Measurements from ENCODE around the gene GPHN.

Gene GPHN

DNA sequence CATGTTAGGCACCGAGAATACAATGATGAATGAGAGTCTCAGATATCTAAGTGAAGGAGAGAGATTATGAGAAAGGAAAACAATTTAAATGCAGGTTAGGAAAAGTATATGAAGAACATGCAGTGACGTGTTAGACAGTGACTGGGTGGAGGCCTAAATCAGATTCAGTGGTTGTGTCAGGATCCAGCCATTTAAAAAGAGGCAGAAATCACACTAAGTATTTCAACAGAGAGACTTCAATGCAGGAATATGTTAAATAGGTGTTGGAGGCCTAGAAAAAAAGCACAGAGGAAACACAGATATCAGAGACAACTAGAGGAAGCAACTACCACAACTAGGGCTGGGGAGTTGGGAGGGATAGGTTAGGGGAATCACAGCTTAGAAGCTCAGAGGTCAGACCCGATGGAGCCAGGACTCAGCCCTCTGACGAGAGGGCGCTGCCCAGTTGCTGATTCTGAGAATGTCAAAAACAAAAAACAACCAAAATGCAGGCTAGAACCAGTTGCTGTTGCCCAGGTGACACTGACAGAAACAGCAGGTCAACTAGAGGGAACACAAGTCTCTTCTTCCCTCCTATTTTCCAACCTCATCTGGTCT is 678.3 kb downstream of the GPHN start:
- H3K9ac ChIP-seq (ENCODE audit: low read length in 2 of 2) = no peak overlapping the region
- no peak overlapping the region for H3K27ac ChIP-seq (ENCODE audit: low read length)
- no peak overlapping the region for H3K4me3 ChIP-seq (ENCODE audit: low read length in 2 of 2)
- H3K27me3 ChIP-seq (ENCODE audit: control insufficient read depth in 1 of 2, insufficient read depth in 2 of 2, low read length in 2 of 2) = no peaks in the 10 kb centered on the region
- H3K4me1 ChIP-seq (ENCODE audit: control insufficient read depth, insufficient read depth, low read length) = no peaks in the 10 kb centered on the region
- H3K9me3 ChIP-seq (ENCODE audit: control insufficient read depth in 2 of 2, low read length in 2 of 2) = no peaks in the 10 kb centered on the region
- no peaks in the 10 kb centered on the region for H3K36me3 ChIP-seq (ENCODE audit: control insufficient read depth in 2 of 2, insufficient read depth in 2 of 2, low read length in 2 of 2)

DNA sequence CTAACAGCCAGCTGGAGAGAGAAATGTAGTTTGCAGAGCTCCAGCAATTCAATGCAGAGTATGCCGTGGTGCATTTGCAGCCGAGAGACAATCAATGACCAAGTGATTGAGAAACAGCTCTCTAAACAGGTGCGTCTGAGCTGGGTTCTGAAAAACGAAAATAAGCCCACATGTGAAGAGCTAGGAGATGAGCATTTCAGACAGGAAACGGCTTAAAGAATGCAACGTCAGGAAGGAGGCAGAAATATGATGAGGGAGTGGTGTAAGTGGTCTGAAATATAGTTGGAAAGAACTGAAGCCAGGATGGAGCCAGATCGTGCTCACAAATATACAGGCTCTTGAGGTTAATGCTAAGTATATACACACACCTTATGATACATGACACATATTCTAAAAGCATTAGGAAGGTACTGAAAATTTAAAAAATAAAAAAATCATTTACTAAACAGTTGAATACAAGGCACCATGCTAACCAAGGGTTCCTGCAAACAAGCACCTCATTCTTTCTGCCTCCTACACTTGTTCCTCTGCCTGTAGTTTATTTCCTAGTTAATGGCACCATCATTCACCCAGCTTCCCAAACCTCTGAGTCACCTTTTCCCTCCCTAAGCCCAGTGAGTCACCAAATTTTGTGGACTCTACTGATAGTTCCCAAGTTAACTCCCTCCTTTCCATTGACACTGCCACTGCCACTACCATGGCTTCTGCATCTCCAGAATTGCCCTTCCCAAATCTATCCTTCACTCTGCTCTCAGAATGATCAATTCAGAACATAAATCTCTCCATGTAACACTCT is 679.0 kb downstream of the GPHN start:
- no peak overlapping the region for H3K4me3 ChIP-seq (ENCODE audit: low read length in 2 of 2)
- H3K36me3 ChIP-seq (ENCODE audit: control insufficient read depth in 2 of 2, insufficient read depth in 2 of 2, low read length in 2 of 2) = no peaks in the 10 kb centered on the region
- no peaks in the 10 kb centered on the region for H3K9me3 ChIP-seq (ENCODE audit: control insufficient read depth in 2 of 2, low read length in 2 of 2)
- no peak overlapping the region for H3K27ac ChIP-seq (ENCODE audit: low read length)
- no peak overlapping the region for H3K9ac ChIP-seq (ENCODE audit: low read length in 2 of 2)
- no peaks in the 10 kb centered on the region for H3K27me3 ChIP-seq (ENCODE audit: control insufficient read depth in 1 of 2, insufficient read depth in 2 of 2, low read length in 2 of 2)
- H3K4me1 ChIP-seq (ENCODE audit: control insufficient read depth, insufficient read depth, low read length) = no peaks in the 10 kb centered on the region

DNA sequence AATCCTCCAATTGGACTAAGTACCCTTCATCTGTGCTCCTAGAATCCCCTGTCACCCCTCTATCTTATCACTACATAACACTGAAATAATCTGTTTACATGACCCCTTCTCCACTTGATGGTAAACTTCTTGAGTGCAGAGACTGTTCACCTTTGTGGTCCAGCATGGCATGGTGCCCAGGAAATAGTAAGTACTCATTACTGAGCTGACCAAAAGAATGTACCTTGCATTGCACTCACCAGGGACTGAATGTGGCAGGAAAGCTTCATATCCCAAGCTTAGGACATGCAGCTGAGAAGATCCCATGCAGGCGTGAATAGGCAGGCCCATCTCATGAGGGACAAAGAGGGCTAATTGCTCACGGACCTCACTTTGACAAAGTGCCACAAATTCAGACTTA is 679.9 kb downstream of the GPHN start:
- Histone ChIP-seq H3K4me1 (ENCODE audit: control insufficient read depth, insufficient read depth, low read length) (no peaks in the 10 kb centered on the region), H3K27ac (ENCODE audit: low read length) (no peak overlapping the region), H3K27me3 (ENCODE audit: control insufficient read depth in 1 of 2, insufficient read depth in 2 of 2, low read length in 2 of 2) (no peaks in the 10 kb centered on the region), H3K9me3 (ENCODE audit: control insufficient read depth in 2 of 2, low read length in 2 of 2) (no peaks in the 10 kb centered on the region), H3K9ac (ENCODE audit: low read length in 2 of 2) (no peak overlapping the region), H3K4me3 (ENCODE audit: low read length in 2 of 2) (no peak overlapping the region), H3K36me3 (ENCODE audit: control insufficient read depth in 2 of 2, insufficient read depth in 2 of 2, low read length in 2 of 2) (no peaks in the 10 kb centered on the region)

DNA sequence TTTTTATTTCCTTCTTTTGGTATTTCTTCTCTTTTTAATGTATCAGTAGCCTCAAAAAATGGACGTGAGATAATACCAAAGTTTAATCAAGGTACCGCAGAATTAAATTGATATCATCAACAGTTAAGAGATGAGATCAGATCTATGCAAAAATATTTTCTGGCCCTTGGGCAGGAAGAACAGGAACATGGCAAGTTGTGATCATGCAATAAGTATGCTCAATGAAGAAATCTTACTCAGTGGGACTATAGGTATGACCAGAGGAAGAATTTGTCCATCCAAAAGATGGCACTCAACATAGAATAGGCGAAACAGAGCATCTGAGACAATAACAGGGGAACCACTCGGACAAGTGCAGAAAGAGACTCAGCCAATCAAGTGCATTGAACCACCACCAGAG is 680.4 kb downstream of the GPHN start:
- Histone ChIP-seq H3K4me3 (ENCODE audit: low read length in 2 of 2) (no peak overlapping the region), H3K36me3 (ENCODE audit: control insufficient read depth in 2 of 2, insufficient read depth in 2 of 2, low read length in 2 of 2) (no peaks in the 10 kb centered on the region), H3K4me1 (ENCODE audit: control insufficient read depth, insufficient read depth, low read length) (no peaks in the 10 kb centered on the region), H3K9ac (ENCODE audit: low read length in 2 of 2) (no peak overlapping the region), H3K27ac (ENCODE audit: low read length) (no peak overlapping the region), H3K9me3 (ENCODE audit: control insufficient read depth in 2 of 2, low read length in 2 of 2) (no peaks in the 10 kb centered on the region), H3K27me3 (ENCODE audit: control insufficient read depth in 1 of 2, insufficient read depth in 2 of 2, low read length in 2 of 2) (no peaks in the 10 kb centered on the region)

DNA sequence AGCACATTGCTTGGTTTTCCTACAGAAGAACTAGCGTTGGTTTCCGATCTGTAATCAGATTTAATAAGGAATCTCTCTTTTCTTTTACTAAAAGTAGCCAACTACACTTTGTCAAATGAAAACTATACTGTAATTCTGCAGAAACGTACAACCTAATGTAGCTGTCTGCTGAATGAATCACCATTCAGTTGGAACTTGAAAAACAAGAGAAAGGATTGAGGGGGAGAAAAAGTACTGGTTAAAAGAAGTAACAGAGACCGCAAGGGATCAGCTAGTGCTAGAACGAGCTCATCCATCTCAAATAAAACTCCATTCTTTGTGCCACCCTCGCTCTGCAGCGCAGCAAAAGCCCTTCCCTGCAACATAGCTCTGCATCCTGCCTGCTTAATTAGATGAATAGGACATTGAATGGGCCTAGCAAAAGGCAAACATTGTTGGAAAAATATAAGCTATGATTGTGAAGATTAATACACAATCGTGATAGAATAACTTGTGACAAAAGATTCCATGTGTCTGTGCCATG is 683.9 kb downstream of the GPHN start:
- Histone ChIP-seq H3K4me1 (ENCODE audit: control insufficient read depth, insufficient read depth, low read length) (no peaks in the 10 kb centered on the region), H3K9ac (ENCODE audit: low read length in 2 of 2) (no peak overlapping the region), H3K4me3 (ENCODE audit: low read length in 2 of 2) (no peak overlapping the region), H3K27me3 (ENCODE audit: control insufficient read depth in 1 of 2, insufficient read depth in 2 of 2, low read length in 2 of 2) (no peaks in the 10 kb centered on the region), H3K9me3 (ENCODE audit: control insufficient read depth in 2 of 2, low read length in 2 of 2) (no peaks in the 10 kb centered on the region), H3K36me3 (ENCODE audit: control insufficient read depth in 2 of 2, insufficient read depth in 2 of 2, low read length in 2 of 2) (no peaks in the 10 kb centered on the region), H3K27ac (ENCODE audit: low read length) (no peak overlapping the region)

DNA sequence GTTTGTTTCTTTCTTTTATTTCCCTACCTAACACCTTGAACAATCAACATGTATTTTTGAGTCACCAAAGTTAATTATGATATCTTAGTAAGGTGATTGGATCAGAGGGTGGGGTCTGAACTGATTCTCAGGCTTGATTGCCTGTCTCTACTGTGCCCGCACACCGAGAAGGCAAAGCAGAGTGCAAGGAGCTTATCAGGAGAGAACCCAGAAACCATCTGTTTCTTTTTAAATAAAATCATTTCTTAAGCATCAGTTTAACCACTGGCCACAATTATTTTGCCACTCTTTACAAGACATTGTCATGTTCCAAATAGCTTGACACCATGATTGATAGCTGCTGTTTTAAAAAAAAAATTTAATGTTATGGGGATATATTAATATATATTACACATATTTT is 684.4 kb downstream of the GPHN start:
- H3K36me3 ChIP-seq (ENCODE audit: control insufficient read depth in 2 of 2, insufficient read depth in 2 of 2, low read length in 2 of 2) = no peaks in the 10 kb centered on the region
- no peak overlapping the region for H3K27ac ChIP-seq (ENCODE audit: low read length)
- no peaks in the 10 kb centered on the region for H3K27me3 ChIP-seq (ENCODE audit: control insufficient read depth in 1 of 2, insufficient read depth in 2 of 2, low read length in 2 of 2)
- no peaks in the 10 kb centered on the region for H3K4me1 ChIP-seq (ENCODE audit: control insufficient read depth, insufficient read depth, low read length)
- H3K9me3 ChIP-seq (ENCODE audit: control insufficient read depth in 2 of 2, low read length in 2 of 2) = no peaks in the 10 kb centered on the region
- H3K4me3 ChIP-seq (ENCODE audit: low read length in 2 of 2) = no peak overlapping the region
- no peak overlapping the region for H3K9ac ChIP-seq (ENCODE audit: low read length in 2 of 2)

DNA sequence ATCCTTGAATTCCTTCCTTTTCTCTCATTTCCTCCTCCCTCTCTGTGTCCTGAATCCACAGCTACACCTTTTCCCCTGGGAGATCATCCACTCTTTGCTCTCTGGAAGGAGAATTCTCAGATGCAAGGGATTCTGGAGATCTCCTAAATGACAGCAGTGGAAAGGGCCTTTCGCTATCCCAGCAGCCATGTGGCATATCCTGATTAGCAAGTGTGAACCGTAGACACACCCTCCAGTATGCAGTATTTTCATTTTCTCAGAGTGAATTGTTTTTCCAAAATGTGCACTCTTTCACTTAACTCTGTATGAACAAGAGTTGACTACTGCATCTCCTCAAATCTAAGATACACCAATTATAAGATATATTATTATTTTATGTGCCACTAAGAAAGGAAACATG is 687.3 kb downstream of the GPHN start:
- Histone ChIP-seq H3K27ac (ENCODE audit: low read length) (no peak overlapping the region), H3K4me1 (ENCODE audit: control insufficient read depth, insufficient read depth, low read length) (no peaks in the 10 kb centered on the region), H3K9me3 (ENCODE audit: control insufficient read depth in 2 of 2, low read length in 2 of 2) (no peaks in the 10 kb centered on the region), H3K9ac (ENCODE audit: low read length in 2 of 2) (no peak overlapping the region), H3K4me3 (ENCODE audit: low read length in 2 of 2) (no peak overlapping the region), H3K27me3 (ENCODE audit: control insufficient read depth in 1 of 2, insufficient read depth in 2 of 2, low read length in 2 of 2) (no peaks in the 10 kb centered on the region), H3K36me3 (ENCODE audit: control insufficient read depth in 2 of 2, insufficient read depth in 2 of 2, low read length in 2 of 2) (no peaks in the 10 kb centered on the region)

DNA sequence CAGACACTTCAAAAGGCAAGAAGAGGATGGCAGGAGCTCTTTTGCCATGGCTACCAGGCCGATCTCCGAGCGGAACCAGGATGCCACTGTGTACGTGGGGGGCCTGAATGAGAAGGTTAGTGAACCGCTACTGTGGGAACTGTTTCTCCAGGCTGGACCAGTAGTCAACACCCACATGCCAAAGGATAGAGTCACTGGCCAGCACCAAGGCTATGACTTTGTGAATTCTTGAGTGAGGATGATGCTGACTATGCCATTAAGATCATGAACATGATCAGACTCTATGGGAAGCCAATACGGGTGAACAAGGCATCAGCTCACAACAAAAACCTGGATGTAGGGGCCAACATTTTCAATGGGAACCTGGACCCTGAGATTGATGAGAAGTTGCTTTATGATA is 691.1 kb downstream of the GPHN start:
- Histone ChIP-seq H3K9ac (ENCODE audit: low read length in 2 of 2) (no peak overlapping the region), H3K4me1 (ENCODE audit: control insufficient read depth, insufficient read depth, low read length) (no peaks in the 10 kb centered on the region), H3K27me3 (ENCODE audit: control insufficient read depth in 1 of 2, insufficient read depth in 2 of 2, low read length in 2 of 2) (no peaks in the 10 kb centered on the region), H3K9me3 (ENCODE audit: control insufficient read depth in 2 of 2, low read length in 2 of 2) (no peaks in the 10 kb centered on the region), H3K36me3 (ENCODE audit: control insufficient read depth in 2 of 2, insufficient read depth in 2 of 2, low read length in 2 of 2) (no peaks in the 10 kb centered on the region), H3K4me3 (ENCODE audit: low read length in 2 of 2) (no peak overlapping the region), H3K27ac (ENCODE audit: low read length) (no peak overlapping the region)

DNA sequence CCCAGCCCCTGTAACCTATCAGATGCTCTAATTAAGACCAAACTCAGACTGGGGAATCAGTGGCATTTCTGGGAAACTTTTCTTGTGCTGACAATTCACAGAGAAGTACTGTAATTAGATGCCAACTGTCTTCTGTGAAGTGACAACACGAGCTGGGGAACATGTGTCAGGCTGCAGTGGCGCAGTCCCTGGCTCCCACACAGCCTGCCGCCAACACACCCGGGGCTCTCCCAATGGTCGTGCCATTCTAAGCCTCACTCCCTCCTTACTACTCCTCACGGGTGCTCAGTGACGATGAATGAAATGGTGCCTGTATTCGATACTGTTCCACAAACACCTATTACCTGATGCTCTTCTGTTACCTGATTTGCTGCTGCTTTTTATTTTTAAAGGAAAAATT is 699.9 kb downstream of the GPHN start:
- no peaks in the 10 kb centered on the region for H3K4me1 ChIP-seq (ENCODE audit: control insufficient read depth, insufficient read depth, low read length)
- no peaks in the 10 kb centered on the region for H3K27me3 ChIP-seq (ENCODE audit: control insufficient read depth in 1 of 2, insufficient read depth in 2 of 2, low read length in 2 of 2)
- no peaks in the 10 kb centered on the region for H3K9me3 ChIP-seq (ENCODE audit: control insufficient read depth in 2 of 2, low read length in 2 of 2)
- no peak overlapping the region for H3K27ac ChIP-seq (ENCODE audit: low read length)
- no peak overlapping the region for H3K9ac ChIP-seq (ENCODE audit: low read length in 2 of 2)
- H3K36me3 ChIP-seq (ENCODE audit: control insufficient read depth in 2 of 2, insufficient read depth in 2 of 2, low read length in 2 of 2) = no peaks in the 10 kb centered on the region
- H3K4me3 ChIP-seq (ENCODE audit: low read length in 2 of 2) = no peak overlapping the region

DNA sequence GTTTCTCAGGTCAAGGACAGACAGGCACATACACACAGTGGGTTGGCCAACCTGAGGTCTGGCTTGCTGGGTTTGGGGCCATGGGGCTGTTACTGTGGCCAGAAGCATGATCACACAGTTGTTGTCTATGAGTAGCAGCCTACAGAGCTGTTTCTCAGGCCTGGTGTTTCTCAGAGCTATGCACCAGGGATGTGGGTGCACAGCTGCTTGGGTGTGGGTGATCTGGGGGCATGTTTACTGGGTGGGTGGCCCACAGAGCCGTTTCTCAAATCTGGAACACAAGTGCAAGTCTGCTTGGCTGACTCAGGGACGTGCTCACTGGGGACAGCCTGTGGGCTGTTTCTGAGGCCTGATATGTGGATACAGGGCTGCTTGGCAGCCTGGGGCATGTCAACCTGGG is 710.2 kb downstream of the GPHN start:
- Histone ChIP-seq H3K36me3 (ENCODE audit: control insufficient read depth in 2 of 2, insufficient read depth in 2 of 2, low read length in 2 of 2) (no peaks in the 10 kb centered on the region), H3K9ac (ENCODE audit: low read length in 2 of 2) (no peak overlapping the region), H3K4me1 (ENCODE audit: control insufficient read depth, insufficient read depth, low read length) (no peaks in the 10 kb centered on the region), H3K27ac (ENCODE audit: low read length) (no peak overlapping the region), H3K9me3 (ENCODE audit: control insufficient read depth in 2 of 2, low read length in 2 of 2) (no peaks in the 10 kb centered on the region), H3K27me3 (ENCODE audit: control insufficient read depth in 1 of 2, insufficient read depth in 2 of 2, low read length in 2 of 2) (no peaks in the 10 kb centered on the region), H3K4me3 (ENCODE audit: low read length in 2 of 2) (no peak overlapping the region)

All from stomach smooth muscle (tissue), 2 donors.